ENCODE data around the gene TAS1R2. TPM values are rescaled to one million over a fixed set of nuclear protein-coding genes. Genes with fewer than 3 reads are reported as not detected.
"Not testable (repeated sequence)": the region's sequence is repeated elsewhere in the genome, so short reads cannot be mapped to it uniquely, and the experiment has no call there.

The TAS1R2 gene
- total RNA-seq, 2 donors from 2014 or later, result not detected

DNA sequence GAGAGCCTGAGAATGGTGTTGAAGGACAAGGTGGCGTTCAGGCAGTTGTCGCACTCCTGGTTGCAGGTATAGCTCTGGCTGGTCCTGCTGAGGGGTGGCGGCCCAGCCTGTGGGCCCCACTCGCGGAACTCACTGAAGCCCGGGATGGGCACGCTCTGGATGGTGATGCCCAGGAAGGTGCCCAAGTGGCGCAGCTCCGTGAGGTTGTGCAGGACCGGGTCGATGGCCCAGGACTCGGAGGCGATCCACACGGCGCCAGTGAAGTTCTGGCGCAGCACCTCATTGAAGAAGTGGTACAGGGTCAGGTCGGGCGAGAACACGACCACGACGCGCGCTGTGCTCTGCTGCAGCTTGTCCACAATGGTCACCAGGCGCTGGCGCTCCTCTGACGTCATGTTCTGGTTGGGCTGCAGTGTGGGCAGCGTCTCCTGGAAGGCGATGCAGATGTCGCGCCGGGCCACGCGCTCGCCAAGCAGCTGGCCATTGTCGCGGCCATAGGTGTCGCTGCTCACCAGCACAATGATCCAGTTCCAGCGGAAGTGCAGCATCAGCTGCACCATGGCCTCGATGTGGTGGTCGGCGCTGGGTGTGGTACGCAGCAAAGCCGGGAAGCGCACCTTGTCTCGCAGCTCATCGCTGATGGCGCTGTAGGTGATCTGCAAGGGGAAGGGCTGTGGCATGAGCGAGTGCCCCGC, 5.0 kb downstream of the TAS1R2 start:
- TF ChIP-seq CTCF (IDR thresholded peaks at IDR 0.05), result no peak
- DNase-seq (ENCODE audit: low spot score), result no peak
- H3K4me3 ChIP-seq, result no peak overlapping the region
- H3K4me1 ChIP-seq (ENCODE audit: control insufficient read depth in 1 of 2, low read depth in 2 of 2), result no peaks in the 10 kb centered on the region
- H3K9me3 ChIP-seq, result no peaks in the 10 kb centered on the region
- no peak overlapping the region for H3K27ac ChIP-seq
- H3K27me3 ChIP-seq (replicated peaks; ENCODE audit: insufficient read depth), result no peaks in the 10 kb centered on the region
- ATAC-seq (ENCODE audit: insufficient number of reproducible peaks, low FRiP score, low read depth), result no peak
- H3K36me3 ChIP-seq, result no peaks in the 10 kb centered on the region

GRCh38 chr1:18852501-18852900, 7.0 kb downstream of the TAS1R2 start:
- H3K9me3 ChIP-seq, result no peaks in the 10 kb centered on the region
- no peaks in the 10 kb centered on the region for H3K27me3 ChIP-seq (replicated peaks; ENCODE audit: insufficient read depth)
- DNase-seq (ENCODE audit: low spot score) (no peak), ATAC-seq (ENCODE audit: insufficient number of reproducible peaks, low FRiP score, low read depth) (no peak)
- H3K36me3 ChIP-seq, result no peaks in the 10 kb centered on the region
- H3K4me3 ChIP-seq, result no peak overlapping the region
- no peaks in the 10 kb centered on the region for H3K4me1 ChIP-seq (ENCODE audit: control insufficient read depth in 1 of 2, low read depth in 2 of 2)
- H3K27ac ChIP-seq, result no peak overlapping the region
- no peak for TF ChIP-seq CTCF (IDR thresholded peaks at IDR 0.05)

GRCh38 chr1:18849261-18849711, 10.2 kb downstream of the TAS1R2 start:
- no peaks in the 10 kb centered on the region for H3K9me3 ChIP-seq
- H3K36me3 ChIP-seq, result no peaks in the 10 kb centered on the region
- no peaks in the 10 kb centered on the region for H3K27me3 ChIP-seq (replicated peaks; ENCODE audit: insufficient read depth)
- H3K4me1 ChIP-seq (ENCODE audit: control insufficient read depth in 1 of 2, low read depth in 2 of 2), result no peaks in the 10 kb centered on the region
- H3K27ac ChIP-seq, result no peak overlapping the region
- no peak for TF ChIP-seq CTCF (IDR thresholded peaks at IDR 0.05)
- DNase-seq (ENCODE audit: low spot score) (no peak), ATAC-seq (ENCODE audit: insufficient number of reproducible peaks, low FRiP score, low read depth) (no peak)
- no peak overlapping the region for H3K4me3 ChIP-seq

DNA sequence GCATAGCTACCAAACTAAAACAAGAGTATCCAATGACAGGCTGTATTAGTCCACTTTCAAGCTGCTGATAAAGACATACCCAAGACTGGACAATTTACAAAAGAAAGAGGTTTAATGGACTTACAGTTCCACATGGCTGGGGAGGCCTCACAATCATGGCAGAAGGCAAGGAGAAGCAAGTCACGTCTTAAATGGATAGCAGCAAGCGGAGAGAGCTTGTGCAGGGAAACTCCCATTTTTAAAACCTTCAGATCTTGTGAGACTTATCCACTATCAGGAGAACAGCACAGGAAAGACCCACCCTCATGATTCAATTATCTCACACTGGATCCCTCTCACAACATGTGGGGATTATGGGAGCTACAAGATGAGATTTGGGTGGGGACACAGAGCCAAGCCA, 11.7 kb downstream of the TAS1R2 start:
- H3K27me3 ChIP-seq (replicated peaks; ENCODE audit: insufficient read depth), result not testable (repeated sequence)

GRCh38 chr1:18840145-18840544, 19.3 kb downstream of the TAS1R2 start:
- H3K27me3 ChIP-seq (replicated peaks; ENCODE audit: insufficient read depth), result no peaks in the 10 kb centered on the region
- no peak for TF ChIP-seq CTCF (IDR thresholded peaks at IDR 0.05)

More for the DNA sequence above, 11.7 kb downstream of the TAS1R2 start:
- not testable (repeated sequence) for H3K36me3 ChIP-seq; H3K9me3 ChIP-seq; H3K27ac ChIP-seq; ATAC-seq (ENCODE audit: insufficient number of reproducible peaks, low FRiP score, low read depth); H3K4me1 ChIP-seq (ENCODE audit: control insufficient read depth in 1 of 2, low read depth in 2 of 2); H3K4me3 ChIP-seq; DNase-seq (ENCODE audit: low spot score)

GRCh38 chr1:18836654-18837053, 22.8 kb downstream of the TAS1R2 start:
- H3K27me3 ChIP-seq (replicated peaks; ENCODE audit: insufficient read depth), result no peaks in the 10 kb centered on the region
- no peak for ATAC-seq (ENCODE audit: insufficient number of reproducible peaks, low FRiP score, low read depth)
- H3K9me3 ChIP-seq, result no peaks in the 10 kb centered on the region
- no peak for TF ChIP-seq CTCF (IDR thresholded peaks at IDR 0.05)
- no peak for DNase-seq (ENCODE audit: low spot score)
- H3K4me1 ChIP-seq (ENCODE audit: control insufficient read depth in 1 of 2, low read depth in 2 of 2), result no peaks in the 10 kb centered on the region
- H3K4me3 ChIP-seq, result no peak overlapping the region
- H3K27ac ChIP-seq, result no peak overlapping the region
- no peaks in the 10 kb centered on the region for H3K36me3 ChIP-seq

More at GRCh38 chr1:18840145-18840544, 19.3 kb downstream of the TAS1R2 start:
- H3K27ac ChIP-seq, result no peak overlapping the region
- H3K36me3 ChIP-seq, result no peaks in the 10 kb centered on the region
- DNase-seq (ENCODE audit: low spot score), result no peak
- no peak for ATAC-seq (ENCODE audit: insufficient number of reproducible peaks, low FRiP score, low read depth)
- no peaks in the 10 kb centered on the region for H3K9me3 ChIP-seq
- no peak overlapping the region for H3K4me3 ChIP-seq
- no peaks in the 10 kb centered on the region for H3K4me1 ChIP-seq (ENCODE audit: control insufficient read depth in 1 of 2, low read depth in 2 of 2)

DNA sequence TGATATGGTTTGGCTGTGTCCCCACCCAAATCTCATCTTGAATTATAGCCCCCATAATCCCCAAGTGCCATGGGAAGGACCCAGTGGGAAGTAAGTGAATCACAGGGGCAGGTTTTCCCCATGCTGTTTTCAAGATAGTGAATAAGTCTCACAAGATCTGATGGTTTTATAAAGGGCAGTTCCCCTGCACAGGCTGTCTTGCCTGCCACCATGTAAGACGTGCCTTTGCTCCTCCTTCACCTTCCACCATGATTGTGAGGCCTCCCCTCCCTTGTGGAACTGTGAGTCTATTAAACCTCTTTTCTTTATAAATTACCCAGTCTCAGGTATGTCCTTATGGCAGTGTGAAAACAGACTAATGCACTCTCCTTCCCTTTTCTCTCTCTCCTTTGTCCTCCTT, 27.1 kb downstream of the TAS1R2 start:
- not testable (repeated sequence) for H3K27me3 ChIP-seq (replicated peaks; ENCODE audit: insufficient read depth); ATAC-seq (ENCODE audit: insufficient number of reproducible peaks, low FRiP score, low read depth)

More for the DNA sequence above, 27.1 kb downstream of the TAS1R2 start:
- H3K4me3 ChIP-seq; H3K9me3 ChIP-seq; H3K4me1 ChIP-seq (ENCODE audit: control insufficient read depth in 1 of 2, low read depth in 2 of 2); H3K27ac ChIP-seq; DNase-seq (ENCODE audit: low spot score); H3K36me3 ChIP-seq: not testable (repeated sequence)

Data from thoracic aorta (tissue), 2 donors.